DMS 273 (cell line): Measurements from ENCODE around the gene NXF2B.
"Not testable (repeated sequence)": the region's sequence is repeated elsewhere in the genome, so short reads cannot be mapped to it uniquely, and the experiment has no call there.

ENCODE experiments used
- DNase-seq: peaks from one replicate; lab custom pipeline; 2025; ENCODE audit not compliant: unreplicated experiment; lab: John Stamatoyannopoulos, UW

Gene NXF2B

GRCh38 chrX:102439908-102440307, at the start of gene NXF2B:
Gene NXF2B, minus strand, starts transcription at chrX:102440008. Its CDS starts 59,972 bp downstream, at chrX:102380036.
- not testable (repeated sequence) for DNase-seq

DNA sequence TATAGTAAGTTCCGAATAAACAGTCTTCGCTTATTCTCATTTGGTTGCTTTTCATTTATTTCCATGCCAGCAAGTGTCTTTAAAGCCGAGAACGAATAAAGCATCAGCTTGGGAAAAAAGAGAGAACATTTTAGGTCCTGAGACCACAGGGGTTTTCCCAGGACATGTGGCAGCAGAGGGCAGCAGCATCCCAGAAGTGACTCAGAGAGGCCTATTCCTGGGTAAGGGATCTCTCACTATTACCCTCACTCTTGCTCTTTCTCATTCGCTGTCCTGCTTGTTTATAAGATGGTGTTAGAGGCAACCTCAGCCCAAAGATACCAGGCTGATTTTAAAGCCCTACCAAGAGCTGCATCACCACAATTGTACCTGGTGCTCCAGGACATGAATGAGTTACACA, 39.0 kb upstream of the NXF2B start:
- DNase-seq, result not testable (repeated sequence)

DNA sequence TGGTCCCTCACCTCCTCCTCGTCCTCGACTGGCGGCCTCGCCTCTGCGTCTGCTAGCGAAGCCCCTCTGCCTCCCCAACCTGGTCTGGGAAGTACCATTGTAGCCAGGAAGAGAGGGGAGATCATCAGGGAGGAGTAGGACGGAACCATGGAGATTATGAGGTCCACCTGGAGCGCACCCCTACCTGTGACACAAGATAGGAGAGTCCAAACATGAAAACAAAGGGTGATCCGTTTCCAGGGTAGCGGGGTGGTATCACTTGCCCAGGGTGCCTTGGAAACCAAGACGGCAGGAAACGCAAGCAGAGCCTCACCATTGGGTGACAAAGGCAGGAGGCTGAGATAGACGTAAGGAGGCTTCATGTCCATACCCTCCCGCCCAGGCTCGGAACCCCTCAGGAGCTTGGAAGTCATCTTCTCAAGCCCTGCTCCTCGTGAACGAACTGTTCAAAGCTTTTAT, 32.0 kb upstream of the NXF2B start, which contains the start of gene TCP11X2:
Gene TCP11X2 (minus strand): TSS at position 51 of the 459 bp plus-strand sequence.
- DNase-seq, result not testable (repeated sequence)

- DNase-seq, result not testable (repeated sequence)
These were observed 30.4 kb upstream of the NXF2B start for GRCh38 chrX:102470215-102470614.

DNA sequence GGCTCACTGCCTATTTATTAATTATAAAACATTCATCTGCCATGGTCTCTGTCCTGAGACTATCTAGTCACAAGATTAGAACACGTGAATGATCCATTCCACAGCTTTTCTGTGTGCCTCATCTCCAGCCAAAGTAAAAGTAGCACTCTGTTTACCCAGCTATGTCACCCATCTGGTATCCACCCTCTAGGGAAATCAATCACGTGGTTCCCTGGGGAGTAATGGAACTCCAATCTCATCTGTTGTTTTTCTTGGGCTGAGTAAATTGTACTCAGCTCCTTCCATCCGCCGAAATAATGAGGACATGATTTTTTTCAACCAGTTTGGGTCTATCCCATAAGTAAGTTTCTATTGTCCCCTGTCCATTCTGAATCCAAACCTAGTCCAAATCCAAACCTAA, 18.8 kb upstream of the NXF2B start:
- not testable (repeated sequence) for DNase-seq

- DNase-seq, result not testable (repeated sequence)
These were observed 25.3 kb downstream of the NXF2B start for GRCh38 chrX:102414493-102414892.

DNA sequence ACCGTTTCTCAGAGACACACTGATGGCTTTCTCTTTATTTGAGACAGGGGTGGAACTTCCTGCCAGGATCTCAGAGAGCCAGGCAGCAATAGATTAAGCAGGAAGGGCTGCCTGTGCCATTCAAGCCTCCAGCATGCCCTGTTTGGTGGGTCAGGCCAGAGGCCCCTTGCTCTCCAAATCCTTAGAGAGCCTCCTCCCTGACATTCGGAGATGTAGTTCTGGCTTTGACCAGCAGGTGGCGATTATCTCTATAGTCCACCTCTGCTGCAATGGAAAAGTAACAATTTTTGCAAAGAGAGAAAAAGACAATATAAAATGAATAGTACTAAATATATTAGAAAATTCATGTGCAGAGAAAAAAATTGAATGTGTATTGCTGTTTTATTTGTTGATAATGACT, 93.9 kb downstream of the NXF2B start:
- DNase-seq, result no peak

DNA sequence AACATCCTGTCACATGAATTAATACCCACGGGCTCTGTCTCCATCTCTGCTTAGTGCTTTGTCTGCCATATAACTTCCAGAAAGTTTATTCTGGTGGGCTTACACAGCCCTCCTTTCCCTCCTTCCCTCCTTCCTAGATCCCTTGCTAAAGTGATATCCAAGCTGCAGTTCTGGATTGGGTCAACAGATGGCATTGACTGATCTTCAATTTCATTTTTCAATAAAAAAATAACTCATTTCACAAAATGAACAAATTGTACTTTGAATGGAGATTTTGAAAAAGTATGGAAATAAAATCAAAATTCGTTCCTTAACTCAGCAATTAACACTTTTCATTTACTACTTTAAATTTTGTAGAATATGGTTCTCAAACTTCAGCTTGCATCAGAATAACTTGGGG, 97.9 kb downstream of the NXF2B start:
- DNase-seq, result no peak

- no peak for DNase-seq
These were observed 100.2 kb downstream of the NXF2B start for GRCh38 chrX:102339312-102340298.

DNA sequence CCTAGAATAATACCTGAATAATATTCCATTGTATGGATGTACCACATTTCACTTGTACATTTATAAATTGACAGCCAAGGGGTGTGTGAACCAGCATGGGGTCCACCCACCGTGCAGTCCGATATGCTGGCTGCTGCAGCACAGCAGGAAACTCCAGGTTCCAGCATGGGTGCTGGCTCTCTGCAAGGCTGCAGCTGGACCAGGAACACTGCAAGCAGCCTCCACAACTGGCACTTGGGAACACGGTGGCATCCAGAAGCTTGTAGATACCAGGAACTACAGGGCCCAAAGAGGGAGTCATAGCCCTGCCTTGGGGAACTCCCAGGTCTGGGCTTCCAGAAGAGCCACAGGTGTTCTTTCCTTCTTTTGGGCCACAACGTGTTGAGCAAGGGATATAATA, 101.6 kb downstream of the NXF2B start:
- no peak for DNase-seq
